DMS79 treated with DMSO at 0.1 percent for 48 hours (cell line): ENCODE data around the gene DPP4.
"Not testable (repeated sequence)": the region's sequence is repeated elsewhere in the genome, so short reads cannot be mapped to it uniquely, and the experiment has no call there.

Experiments used
- DNase-seq: peaks from one replicate; lab custom pipeline; 2025; lab: John Stamatoyannopoulos, UW

DPP4 gene

DNA sequence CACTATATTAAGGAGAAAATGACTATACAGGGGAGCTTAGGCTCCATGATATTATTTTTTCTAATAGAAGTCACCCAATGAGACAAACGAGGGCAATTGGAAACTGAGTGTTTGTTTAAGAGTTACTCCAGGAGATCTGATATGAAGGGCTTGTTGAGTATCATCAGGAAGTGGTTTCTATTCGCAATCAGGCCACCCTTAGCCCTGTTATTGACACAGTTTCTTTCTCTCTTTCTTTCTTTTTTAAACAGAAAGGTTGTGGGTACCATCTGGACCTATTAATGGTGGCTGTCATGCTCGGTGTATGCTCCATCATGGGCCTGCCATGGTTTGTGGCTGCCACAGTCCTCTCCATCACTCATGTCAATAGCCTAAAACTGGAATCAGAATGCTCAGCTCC lies 117.3 kb downstream of the DPP4 start:
- DNase-seq, result no peak

- no peak for DNase-seq
These were observed 118.8 kb downstream of the DPP4 start for GRCh38 chr2:161955211-161955610.

DNA sequence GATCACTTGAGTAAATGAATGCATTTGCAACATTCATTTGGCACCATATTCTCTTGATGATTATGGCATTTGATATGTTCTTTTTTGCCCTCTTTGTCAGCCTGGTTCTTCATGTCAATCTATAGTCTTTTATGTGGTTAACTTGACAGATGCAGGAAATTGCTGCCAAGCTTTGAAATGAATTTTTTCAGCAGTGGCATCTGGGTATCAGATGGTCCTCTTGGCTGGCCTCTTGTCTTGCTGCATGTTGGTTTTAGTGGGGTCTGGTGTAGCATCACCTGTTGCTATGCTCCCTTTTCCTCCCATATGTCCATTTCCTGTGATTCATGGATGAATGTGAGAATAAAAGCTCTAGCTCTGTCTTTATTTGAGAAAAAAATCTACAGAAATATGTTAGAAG lies 119.9 kb downstream of the DPP4 start:
- DNase-seq, result no peak

- DNase-seq, result not testable (repeated sequence)
These were observed 120.6 kb downstream of the DPP4 start for GRCh38 chr2:161953367-161953766.

DNA sequence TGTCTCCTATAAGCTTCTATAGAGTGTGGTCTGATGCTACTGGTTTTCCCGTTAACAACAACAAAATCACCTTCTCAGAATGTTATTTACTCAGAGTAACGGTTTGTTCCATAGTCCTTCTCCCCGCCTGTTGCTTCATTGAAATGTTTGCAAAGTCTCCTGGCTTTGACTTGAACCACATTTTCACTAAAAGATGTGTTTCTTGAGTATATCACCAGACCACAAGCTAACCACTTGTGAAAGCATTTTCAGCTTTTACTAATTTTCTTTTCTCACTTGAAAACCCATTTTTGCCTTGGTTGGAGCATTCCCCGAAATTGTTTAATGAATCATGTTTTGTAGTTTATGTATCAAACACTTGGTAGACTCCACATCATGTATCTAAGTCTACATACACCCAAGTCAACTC lies 121.2 kb downstream of the DPP4 start:
- DNase-seq, result no peak

DNA sequence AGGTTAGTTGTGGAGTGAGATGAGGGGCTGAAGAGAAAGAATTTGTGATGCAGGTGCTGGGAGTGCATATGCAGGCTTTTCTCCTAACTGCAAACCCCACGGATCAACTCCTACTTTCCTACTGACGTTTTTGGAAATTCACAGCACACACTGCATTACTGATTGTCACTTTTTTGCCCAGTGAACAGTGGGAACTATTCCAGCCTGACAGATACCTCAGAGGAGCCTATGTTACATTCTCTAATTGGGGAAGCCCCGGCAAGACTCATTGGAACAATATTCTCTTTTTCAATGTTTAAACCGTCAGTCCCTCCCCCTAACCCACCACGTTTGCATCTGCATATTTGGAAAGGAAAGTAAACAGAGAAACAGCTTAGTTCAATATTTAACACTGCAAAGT lies 126.2 kb downstream of the DPP4 start:
- no peak for DNase-seq

- DNase-seq, result no peak
These were observed 126.6 kb downstream of the DPP4 start for GRCh38 chr2:161947406-161947805.

DNA sequence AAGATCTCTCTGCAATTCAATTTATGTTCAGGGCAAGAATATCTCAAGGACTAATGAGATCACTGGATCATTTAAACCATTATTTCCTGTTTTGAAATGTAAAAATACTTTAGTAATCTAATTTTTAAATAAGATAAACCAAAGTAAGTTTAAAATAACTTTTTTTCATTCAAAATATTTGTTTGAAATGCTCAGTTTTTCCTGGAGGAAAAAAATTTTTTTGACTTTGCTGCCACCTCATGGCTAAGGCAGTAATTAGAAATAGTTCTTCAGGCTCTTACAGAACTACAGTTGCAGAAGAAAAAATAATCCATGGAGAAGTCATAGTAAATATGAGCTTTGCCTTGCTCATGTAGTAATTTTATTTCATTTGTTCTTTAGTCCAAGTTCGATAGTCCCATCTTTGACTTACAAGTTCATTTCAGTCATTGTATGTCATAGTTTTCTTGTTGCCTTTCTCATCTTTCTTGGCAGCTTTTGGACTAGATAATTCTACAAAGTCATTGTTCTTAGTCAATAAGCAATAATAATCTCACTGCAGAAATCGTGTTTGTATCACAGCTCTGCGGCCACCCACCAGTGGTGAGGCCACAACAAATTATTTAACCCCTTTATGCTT lies 127.4 kb downstream of the DPP4 start:
- DNase-seq, result no peak

DNA sequence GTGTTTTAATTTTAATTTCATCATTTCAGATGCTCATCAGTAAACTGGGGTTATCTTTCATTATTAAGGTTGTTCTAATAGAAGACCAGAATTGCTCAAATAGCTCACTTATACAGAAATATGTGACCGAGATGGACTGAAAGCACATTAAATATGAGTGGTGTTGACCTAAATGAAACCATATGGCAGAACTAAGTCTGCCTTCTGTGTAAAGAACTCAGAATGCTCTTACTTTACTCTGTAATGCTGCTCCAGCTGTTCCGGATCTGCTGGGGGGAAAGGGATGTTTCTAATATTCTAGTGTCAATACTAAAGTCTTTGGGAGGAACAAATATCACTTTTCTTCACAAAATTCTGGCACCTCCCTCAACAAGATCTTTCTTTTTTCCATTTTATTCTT lies 131.0 kb downstream of the DPP4 start:
- DNase-seq, result no peak
